SU-DHL-6 (cell line): Measurements from ENCODE around the gene XPO5.

Experiments
- H2AFZ ChIP-seq: fragments of 200-600 bp; sonication (generic); 2 replicates; pipeline ENCODE4 v1.6.1; 2014; ENCODE audit warnings: low read depth, mild to moderate bottlenecking, moderate library complexity, mixed read lengths, antibody characterized with exemption, low read length; ENCODE audit not compliant: severe bottlenecking
- H3F3A ChIP-seq: fragments of 200-600 bp; shearing (Covaris generic); 2 replicates; pipeline ENCODE4 v1.6.0; 2016; ENCODE audit warnings: antibody characterized with exemption, mild to moderate bottlenecking; ENCODE audit not compliant: insufficient read depth
- H3K27ac ChIP-seq: fragments of 200-600 bp; sonication (generic); 2 replicates; pipeline ENCODE4 v1.5.1; 2016; ENCODE audit warnings: low read depth, mild to moderate bottlenecking, low read length, moderate library complexity, mixed read lengths
- H3K27me3 ChIP-seq: fragments of 200-600 bp; sonication (generic), shearing (Covaris generic); 2 replicates; pipeline ENCODE4 v1.6.0; 2014; ENCODE audit warnings: mild to moderate bottlenecking, low read length
- H3K36me3 ChIP-seq: fragments of 200-600 bp; sonication (generic); 2 replicates; pipeline ENCODE4 v1.6.1; 2014; ENCODE audit warnings: mild to moderate bottlenecking, low read length, mixed read lengths
- H3K4me2 ChIP-seq: fragments of 300-600, 200-600 bp; shearing (Covaris generic), sonication (generic); 2 replicates; pipeline ENCODE4 v1.6.0; 2014; ENCODE audit warnings: low read length, low read depth, mild to moderate bottlenecking; ENCODE audit not compliant: poor library complexity, severe bottlenecking
- H3K4me3 ChIP-seq: fragments of 200-600 bp; sonication (generic); 2 replicates; pipeline ENCODE4 v1.5.1; 2014; ENCODE audit warnings: antibody characterized with exemption, low read length, mild to moderate bottlenecking, mixed read lengths; ENCODE audit not compliant: insufficient read depth, poor library complexity, severe bottlenecking
- H3K79me2 ChIP-seq: fragments of 200-600 bp; sonication (generic); 2 replicates; pipeline ENCODE4 v1.6.1; 2014; ENCODE audit warnings: mild to moderate bottlenecking, low read length, moderate library complexity; ENCODE audit not compliant: insufficient read depth
- H3K9ac ChIP-seq: fragments of 200-600 bp; sonication (generic); 2 replicates; pipeline ENCODE4 v1.7.0; 2014; ENCODE audit warnings: mild to moderate bottlenecking, low read length
- H3K9me2 ChIP-seq: fragments of 200-600 bp; sonication (generic); replicated peaks from 2 replicates; pipeline ENCODE4 v1.6.1; 2014; ENCODE audit warnings: low read length; ENCODE audit not compliant: insufficient read depth
- H3K9me3 ChIP-seq: fragments of 200-600 bp; sonication (generic); 2 replicates; pipeline ENCODE4 v1.6.1; 2014; ENCODE audit warnings: low read length, mixed read lengths; ENCODE audit not compliant: insufficient read depth
- H4K20me1 ChIP-seq: fragments of 200-600 bp; sonication (generic); 2 replicates; pipeline ENCODE4 v1.6.1; 2014; ENCODE audit warnings: low read depth, mild to moderate bottlenecking, antibody characterized with exemption, low read length, moderate library complexity, mixed read lengths
- CTCF ChIP-seq: fragments of 200-600 bp; sonication (generic); IDR thresholded peaks from one replicate; pipeline ENCODE4 v1.5.1; 2017; ENCODE audit warnings: antibody characterized with exemption, mild to moderate bottlenecking, low read length, moderate library complexity; ENCODE audit not compliant: insufficient read depth, poor library complexity, severe bottlenecking
- EZH2phosphoT487 ChIP-seq: fragments of 200-600 bp; sonication (generic), shearing (Covaris generic); conservative IDR thresholded peaks from 2 replicates; pipeline ENCODE4 v1.6.1; 2018; ENCODE audit warnings: mild to moderate bottlenecking, antibody characterized with exemption, low read length, moderate library complexity, mixed read lengths

XPO5 gene

GRCh38 chr6:43481075-43481474, 94.8 kb downstream of the XPO5 start:
- Histone ChIP-seq H3K27me3 (no peaks in the 10 kb centered on the region), H2AFZ (no peak overlapping the region), H4K20me1 (0 out of 2 replicates have a peak, but pooled peaks cover 3% of the 10 kb centered on the region), H3K9me2 (no peaks in the 10 kb centered on the region), H3K36me3 (no peaks in the 10 kb centered on the region), H3K4me2 (peak overlapping the region; percentile 0), H3K9me3 (no peaks in the 10 kb centered on the region), H3K27ac (no peak overlapping the region), H3K9ac (no peak overlapping the region), H3K79me2 (peaks cover 28% of the 10 kb centered on the region), H3F3A (peaks cover 8% of the 10 kb centered on the region; the same call in 1 of the 2 replicates), H3K4me3 (no peak overlapping the region)
- TF ChIP-seq CTCF (no peak), EZH2phosphoT487 (no peak)

- Histone ChIP-seq H2AFZ (peak overlapping the region; percentile 87), H3K4me3 (peak overlapping the region; percentile 69), H3F3A (peaks cover 8% of the 10 kb centered on the region; the same call in 1 of the 2 replicates)
Observed at GRCh38 chr6:43478008-43478372, 97.8 kb downstream of the XPO5 start.

GRCh38 chr6:43477235-43478007, 98.4 kb downstream of the XPO5 start, which contains the start of gene TJAP1:
Gene TJAP1, plus strand, starts transcription at chr6:43477570. Its CDS starts 21,432 bp downstream, at chr6:43499002.
- Histone ChIP-seq H2AFZ (peak within 1 kb of the TSS; percentile 87), H3K9ac (peak within 1 kb of the TSS; percentile 75), H3K27me3 (no peaks in the 10 kb centered on the region), H3K4me3 (peak within 1 kb of the TSS; percentile 69), H3K36me3 (no peaks in the 10 kb centered on the region), H3K4me2 (peak within 1 kb of the TSS; percentile 87), H3K9me3 (no peaks in the 10 kb centered on the region), H3K9me2 (no peaks in the 10 kb centered on the region), H3F3A (peaks cover 8% of the 10 kb centered on the region; the same call in 1 of the 2 replicates), H4K20me1 (0 out of 2 replicates have a peak, but pooled peaks cover 2% of the 10 kb centered on the region), H3K79me2 (peaks cover 25% of the 10 kb centered on the region), H3K27ac (no peak within 1 kb of the TSS; the same call in 1 of the 2 replicates)
- TF ChIP-seq CTCF (no peak), EZH2phosphoT487 (no peak)

More at GRCh38 chr6:43478008-43478372, 97.8 kb downstream of the XPO5 start:
- peaks cover 28% of the 10 kb centered on the region for H3K79me2 ChIP-seq
- H3K27me3 ChIP-seq: no peaks in the 10 kb centered on the region
- H3K36me3 ChIP-seq: no peaks in the 10 kb centered on the region
- peak overlapping the region; percentile 75 for H3K9ac ChIP-seq
- no peaks in the 10 kb centered on the region for H3K9me2 ChIP-seq
- H3K9me3 ChIP-seq: no peaks in the 10 kb centered on the region
- H3K27ac ChIP-seq: no peak overlapping the region
- peak overlapping the region; percentile 87 for H3K4me2 ChIP-seq
- H4K20me1 ChIP-seq: 0 out of 2 replicates have a peak, but pooled peaks cover 3% of the 10 kb centered on the region
- no peak for TF ChIP-seq CTCF
- TF ChIP-seq EZH2phosphoT487: no peak
